Measurements from ENCODE around the gene AMBRA1. TPM values are rescaled to one million over a fixed set of nuclear protein-coding genes. Genes with fewer than 3 reads are reported as not detected.

The AMBRA1 gene
- total and polyA plus RNA-seq, 2 of the 8 experiments (the other 6 are each of a cell fraction or from before 2014, with no cell fraction given) = 14.2 to 37.4 TPM

DNA sequence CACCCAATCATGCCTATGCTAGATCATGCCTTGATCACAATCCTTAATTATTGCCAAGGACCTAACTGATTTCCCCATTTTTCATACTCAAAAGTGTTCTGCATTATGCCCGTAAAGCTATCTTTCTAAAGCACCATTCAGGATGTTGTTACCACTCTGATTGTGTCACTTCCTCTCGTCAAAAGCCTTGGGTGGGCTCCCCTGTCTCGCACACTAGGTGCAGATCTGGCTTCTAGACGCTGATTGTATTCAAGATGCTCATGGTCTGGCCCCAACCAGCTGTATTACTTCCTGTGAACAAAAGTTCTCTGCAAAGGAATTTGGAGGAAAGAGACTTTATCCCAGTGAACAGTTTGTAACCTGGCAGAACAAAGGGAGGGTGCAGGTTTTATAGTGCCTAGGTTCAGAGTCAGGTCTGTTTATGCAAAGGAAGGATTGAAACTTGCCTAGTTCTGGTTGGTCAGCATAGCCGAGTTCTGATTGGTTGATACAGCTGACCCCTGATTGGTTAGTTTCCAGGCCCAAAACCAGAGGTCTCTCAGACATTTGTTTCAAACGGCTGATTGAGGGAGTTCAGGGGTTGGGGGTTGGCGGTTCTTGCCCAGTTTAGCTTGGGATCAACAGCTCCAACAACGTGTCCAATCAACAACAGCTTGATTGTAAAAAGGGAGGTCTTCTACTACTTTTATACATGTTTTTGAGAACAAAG lies 49.0 kb upstream of the AMBRA1 start:
- no peak overlapping the region; the same call in 1 of the 2 replicates for H4K8ac ChIP-seq (ENCODE audit: extremely low read depth, insufficient read depth, low read length)
- FAIRE-seq (no peak), DNase-seq (ENCODE audit: low read depth in 1 of 2, low spot score in 2 of 2) (no peak)
- no peak overlapping the region for H3K14ac ChIP-seq (ENCODE audit: insufficient read length)
- CTCF ChIA-PET (ENCODE audit: partially characterized antibody) = interaction anchor here (1.0 kb wide), 1 partner anchor 31 kb away, joined by 4 read pairs; no protein-coding TSS in a partner anchor
- H4K5ac ChIP-seq (ENCODE audit: insufficient read length, low read depth, low read length) = no peak overlapping the region
- H2BK5ac ChIP-seq (ENCODE audit: low read depth, low read length) = no peak overlapping the region
- POLR2A ChIA-PET (ENCODE audit: partially characterized antibody) = no interaction called here
- H3K4me2 ChIP-seq (ENCODE audit: insufficient read depth in 1 of 2, low read depth in 2 of 2, low read length in 2 of 2) = no peak overlapping the region
- H3K4ac ChIP-seq (replicated peaks; ENCODE audit: insufficient read length, low read depth, low read length) = no peak overlapping the region
- H3K9me3 ChIP-seq (ENCODE audit: insufficient read depth in 2 of 2, low read depth in 1 of 2, low read length in 1 of 2) = no peaks in the 10 kb centered on the region
- no peak overlapping the region for H2AFZ ChIP-seq (ENCODE audit: low read length)
- 93% methylated on average over 8 of the region's 8 CpGs; no CpG with 5 or more reads in 1 of the 2 experiments for WGBS, 2 experiments (ENCODE audit: extremely low coverage in 1 of 2, insufficient coverage in 1 of 2, insufficient read length in 1 of 2, insufficient replicate concordance in 2 of 2, low coverage in 1 of 2, low lambda C conversion rate in 2 of 2, missing lambda C conversion rate in 1 of 2)
- no peaks in the 10 kb centered on the region; a peak in 1 of 4 replicates for H3K79me2 ChIP-seq (ENCODE audit: control insufficient read depth in 1 of 2, insufficient read depth in 2 of 2, low read length in 2 of 2)
- no peak overlapping the region for H3K23ac ChIP-seq (ENCODE audit: insufficient read length)
- H4K20me1 ChIP-seq (replicated peaks in 1 of 2; ENCODE audit: control insufficient read depth in 1 of 2, insufficient read depth in 2 of 2, low read length in 2 of 2) = no peaks in the 10 kb centered on the region
- TF ChIP-seq POLR2AphosphoS5 (IDR thresholded peaks at IDR 0.05; ENCODE audit: low read depth, low read length) = no peak
- TF ChIP-seq SIRT6 (IDR thresholded peaks at IDR 0.05; ENCODE audit: low read length) = no peak
- TF ChIP-seq CHD1 (IDR thresholded peaks at IDR 0.05; ENCODE audit: low read depth, low read length) = no peak
- no peak for TF ChIP-seq SP4 (IDR thresholded peaks at IDR 0.05; ENCODE audit: low read length)
- no peak for TF ChIP-seq TAF1 (IDR thresholded peaks at IDR 0.05; ENCODE audit: low read depth, low read length)
- no peak overlapping the region for H2BK12ac ChIP-seq (ENCODE audit: low read depth, low read length)
- H3K18ac ChIP-seq (ENCODE audit: extremely low read depth, low read length) = no peak overlapping the region
- peaks cover 2% of the 10 kb centered on the region; the same call in 1 of the 2 replicates for H3K79me1 ChIP-seq (ENCODE audit: low read depth, low read length)
- peaks cover 2 to 23% (median 10%) of the 10 kb centered on the region in 4 experiments; a peak in 5 of 8 replicates for H3K36me3 ChIP-seq (ENCODE audit: control insufficient read depth in 2 of 4, insufficient read depth in 4 of 4, low read length in 3 of 4)
- H2AK5ac ChIP-seq (ENCODE audit: low read depth, low read length) = no peak overlapping the region
- H4K91ac ChIP-seq (replicated peaks; ENCODE audit: insufficient read length, low read length) = no peak overlapping the region
- no peak overlapping the region for H2BK20ac ChIP-seq (ENCODE audit: low read length)
- no peaks in the 10 kb centered on the region for H3K27me3 ChIP-seq (replicated peaks in 1 of 4; ENCODE audit: control insufficient read depth in 3 of 4, extremely low read depth in 1 of 4, insufficient read depth in 3 of 4, low read length in 3 of 4)
- no peak overlapping the region for H2BK15ac ChIP-seq (ENCODE audit: low read length)
- no peak overlapping the region for H2BK120ac ChIP-seq (replicated peaks; ENCODE audit: low read depth, low read length)
- no peak overlapping the region for H3K4me3 ChIP-seq (ENCODE audit: extremely low read depth in 1 of 4, insufficient read depth in 2 of 4, low read depth in 3 of 4, low read length in 4 of 4)
- H3K27ac ChIP-seq (ENCODE audit: low read depth, low read length) = no peak overlapping the region
- H3K4me1 ChIP-seq (replicated peaks in 1 of 4; ENCODE audit: control insufficient read depth in 3 of 4, insufficient read depth in 4 of 4, low read length in 3 of 4) = no peaks in the 10 kb centered on the region
- H3K23me2 ChIP-seq (ENCODE audit: low read depth, low read length) = no peaks in the 10 kb centered on the region
- H3K56ac ChIP-seq (replicated peaks; ENCODE audit: insufficient read length, low read depth, low read length) = no peak overlapping the region
- no peak overlapping the region for H3K9ac ChIP-seq (replicated peaks in 1 of 4; ENCODE audit: extremely low read depth in 1 of 4, low read depth in 3 of 4, low read length in 3 of 4)

Measured in H1 (cell line).